ENCODE measurements around the gene CNTN5. TPM values are rescaled to one million over a fixed set of nuclear protein-coding genes. Genes with fewer than 3 reads are reported as not detected.

The CNTN5 gene
- total RNA-seq, 2 experiments from 2014 or later: not detected

DNA sequence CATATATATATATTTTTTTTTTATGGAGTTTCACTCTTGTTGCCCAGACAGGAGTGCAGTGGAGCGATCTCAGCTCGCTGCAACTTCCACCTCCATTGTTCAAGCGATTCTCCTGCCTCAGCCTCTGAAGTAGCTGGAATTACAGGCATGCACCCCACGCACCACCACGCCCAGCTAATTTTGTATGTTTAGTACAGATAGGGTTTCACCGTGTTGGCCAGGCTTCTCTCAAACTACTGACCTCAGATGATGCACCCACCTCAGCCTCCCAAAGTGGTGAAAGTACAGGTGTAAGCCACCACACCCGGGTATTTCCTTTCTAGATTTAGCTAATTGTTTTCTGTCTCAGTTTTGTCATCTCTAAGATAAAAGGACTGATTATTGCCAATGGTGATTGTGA, 821.1 kb downstream of the CNTN5 start:
- no peaks in the 10 kb centered on the region for H3K27me3 Mint-ChIP-seq
- intact Hi-C loops (cut with DNase I, micrococcal nuclease): no loop called here
- no peak overlapping the region for H3K4me3 Mint-ChIP-seq
- peaks cover 4% of the 10 kb centered on the region for H3K9me3 Mint-ChIP-seq
- no peak overlapping the region for H3K27ac ChIP-seq (ENCODE audit: low read depth in 1 of 2, low read length in 2 of 2)
- DNase-seq (no peak), ATAC-seq (ENCODE audit: poor library complexity) (no peak)
- no peaks in the 10 kb centered on the region for H3K36me3 ChIP-seq (ENCODE audit: insufficient read depth, low read length)
- H3K36me3 Mint-ChIP-seq (ENCODE audit: low read depth): no peaks in the 10 kb centered on the region
- H3K27ac Mint-ChIP-seq: no peak overlapping the region
- H3K4me3 ChIP-seq (ENCODE audit: low read length): no peak overlapping the region
- ChIA-PET POLR2A (no interaction called here), CTCF (no interaction called here)
- no peaks in the 10 kb centered on the region for H3K4me1 ChIP-seq (ENCODE audit: insufficient read depth, low read length)
- peaks cover 1 to 4% of the 10 kb centered on the region in 2 experiments for H3K9me3 ChIP-seq (ENCODE audit: control insufficient read depth in 1 of 2, insufficient read depth in 1 of 2, low read length in 2 of 2)
- H3K4me1 Mint-ChIP-seq (ENCODE audit: low read depth): no peaks in the 10 kb centered on the region
- TF ChIP-seq, protein P1, sequence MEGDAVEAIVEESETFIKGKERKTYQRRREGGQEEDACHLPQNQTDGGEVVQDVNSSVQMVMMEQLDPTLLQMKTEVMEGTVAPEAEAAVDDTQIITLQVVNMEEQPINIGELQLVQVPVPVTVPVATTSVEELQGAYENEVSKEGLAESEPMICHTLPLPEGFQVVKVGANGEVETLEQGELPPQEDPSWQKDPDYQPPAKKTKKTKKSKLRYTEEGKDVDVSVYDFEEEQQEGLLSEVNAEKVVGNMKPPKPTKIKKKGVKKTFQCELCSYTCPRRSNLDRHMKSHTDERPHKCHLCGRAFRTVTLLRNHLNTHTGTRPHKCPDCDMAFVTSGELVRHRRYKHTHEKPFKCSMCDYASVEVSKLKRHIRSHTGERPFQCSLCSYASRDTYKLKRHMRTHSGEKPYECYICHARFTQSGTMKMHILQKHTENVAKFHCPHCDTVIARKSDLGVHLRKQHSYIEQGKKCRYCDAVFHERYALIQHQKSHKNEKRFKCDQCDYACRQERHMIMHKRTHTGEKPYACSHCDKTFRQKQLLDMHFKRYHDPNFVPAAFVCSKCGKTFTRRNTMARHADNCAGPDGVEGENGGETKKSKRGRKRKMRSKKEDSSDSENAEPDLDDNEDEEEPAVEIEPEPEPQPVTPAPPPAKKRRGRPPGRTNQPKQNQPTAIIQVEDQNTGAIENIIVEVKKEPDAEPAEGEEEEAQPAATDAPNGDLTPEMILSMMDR (IDR thresholded peaks at IDR 0.05): no peak
- H3K27me3 ChIP-seq (ENCODE audit: control insufficient read depth in 1 of 2, insufficient read depth in 2 of 2, low read length in 2 of 2): no peaks in the 10 kb centered on the region

- Histone ChIP-seq H3K4me3 (ENCODE audit: low read length) (no peak overlapping the region), H3K4me1 (ENCODE audit: insufficient read depth, low read length) (no peaks in the 10 kb centered on the region), H3K9me3 (ENCODE audit: control insufficient read depth in 1 of 2, insufficient read depth in 1 of 2, low read length in 2 of 2) (no peaks in the 10 kb centered on the region), H3K27ac (ENCODE audit: low read depth in 1 of 2, low read length in 2 of 2) (no peak overlapping the region), H3K27me3 (ENCODE audit: control insufficient read depth in 1 of 2, insufficient read depth in 2 of 2, low read length in 2 of 2) (no peaks in the 10 kb centered on the region), H3K36me3 (ENCODE audit: insufficient read depth, low read length) (no peaks in the 10 kb centered on the region)
- Mint-ChIP-seq H3K36me3 (ENCODE audit: low read depth) (no peaks in the 10 kb centered on the region), H3K4me3 (no peak overlapping the region), H3K9me3 (peaks cover 3% of the 10 kb centered on the region), H3K4me1 (ENCODE audit: low read depth) (no peaks in the 10 kb centered on the region), H3K27me3 (no peaks in the 10 kb centered on the region), H3K27ac (no peak overlapping the region)
- CTCF ChIA-PET: no interaction called here
- no peak for DNase-seq
- TF ChIP-seq, protein P1 (IDR thresholded peaks at IDR 0.05): no peak
- ATAC-seq (ENCODE audit: poor library complexity): no peak
- POLR2A ChIA-PET: no interaction called here
- intact Hi-C loops (cut with DNase I, micrococcal nuclease): no loop called here
These were observed 845.2 kb downstream of the CNTN5 start for GRCh38 chr11:99865951-99866350.

- H3K9me3 Mint-ChIP-seq: peaks cover 5% of the 10 kb centered on the region
- no peak overlapping the region for H3K27ac Mint-ChIP-seq
These were observed 860.9 kb downstream of the CNTN5 start for GRCh38 chr11:99881610-99882009.

More at GRCh38 chr11:99881610-99882009, 860.9 kb downstream of the CNTN5 start:
- H3K4me3 ChIP-seq (ENCODE audit: low read length): no peak overlapping the region
- H3K36me3 ChIP-seq (ENCODE audit: insufficient read depth, low read length): no peaks in the 10 kb centered on the region
- Mint-ChIP-seq H3K27me3 (no peaks in the 10 kb centered on the region), H3K4me1 (ENCODE audit: low read depth) (no peaks in the 10 kb centered on the region), H3K36me3 (ENCODE audit: low read depth) (no peaks in the 10 kb centered on the region), H3K4me3 (no peak overlapping the region)
- intact Hi-C loops (cut with DNase I, micrococcal nuclease): no loop called here
- no peaks in the 10 kb centered on the region for H3K27me3 ChIP-seq (ENCODE audit: control insufficient read depth in 1 of 2, insufficient read depth in 2 of 2, low read length in 2 of 2)
- POLR2A ChIA-PET: no interaction called here
- no peak for DNase-seq
- TF ChIP-seq, protein P1 (IDR thresholded peaks at IDR 0.05): no peak
- peaks cover 3 to 16% of the 10 kb centered on the region in 2 experiments for H3K9me3 ChIP-seq (ENCODE audit: control insufficient read depth in 1 of 2, insufficient read depth in 1 of 2, low read length in 2 of 2)
- H3K27ac ChIP-seq (ENCODE audit: low read depth in 1 of 2, low read length in 2 of 2): no peak overlapping the region
- no peak for ATAC-seq (ENCODE audit: poor library complexity)
- CTCF ChIA-PET: no interaction called here
- H3K4me1 ChIP-seq (ENCODE audit: insufficient read depth, low read length): no peaks in the 10 kb centered on the region

All from CD4-positive, alpha-beta T cell (primary cell).